Measurements from ENCODE around the gene PWWP2B. TPM values are rescaled to one million over a fixed set of nuclear protein-coding genes. Genes with fewer than 3 reads are reported as not detected.

PWWP2B gene
- total and polyA plus RNA-seq, 2 of the 4 experiments (the other 2 are of a cell fraction), result 1.7 to 2.2 TPM

DNA sequence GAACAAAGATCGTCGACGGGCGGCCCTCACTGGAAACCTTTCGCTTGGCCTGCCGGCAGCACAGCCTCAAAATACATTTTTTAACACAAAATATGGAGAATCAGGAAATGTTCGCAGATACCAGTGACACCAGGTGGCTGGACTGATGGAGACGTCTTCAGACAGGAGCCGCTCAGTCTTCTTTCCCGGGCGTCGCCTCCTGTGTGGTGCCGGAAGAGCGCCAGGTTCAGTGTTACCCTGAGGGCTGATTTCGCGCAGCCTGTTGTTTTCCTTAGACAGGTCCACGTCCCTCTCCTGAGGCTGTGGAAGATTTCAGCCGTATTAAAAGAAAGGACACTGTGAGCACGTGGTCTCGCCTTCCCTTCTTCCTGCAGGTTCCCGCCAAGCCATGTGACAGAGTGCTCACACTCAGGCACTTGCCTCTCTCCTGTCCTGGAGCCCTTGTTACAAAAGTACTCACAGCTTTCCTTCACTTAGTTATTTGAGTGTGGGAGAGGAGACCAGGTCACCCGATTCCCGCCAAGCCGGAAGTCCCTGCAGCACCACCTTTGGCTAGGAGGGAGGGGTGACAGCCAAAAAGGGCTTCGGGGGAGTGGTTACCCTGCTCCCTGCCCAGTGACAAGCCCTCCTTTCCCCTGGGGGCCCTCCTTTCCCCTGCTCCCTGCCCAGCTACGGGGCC lies 21.7 kb upstream of the PWWP2B start:
- Histone ChIP-seq H3K9me1 (ENCODE audit: insufficient read depth, low read length) (no peaks in the 10 kb centered on the region), H3K56ac (ENCODE audit: extremely low read depth, insufficient read depth, low read length) (no peak overlapping the region), H2AK9ac (replicated peaks; ENCODE audit: low read depth, low read length, poor library complexity) (no peak overlapping the region), H2AFZ (replicated peaks; ENCODE audit: low read length, poor library complexity) (no peak overlapping the region), H4K8ac (ENCODE audit: low read depth in 2 of 2, low read length in 2 of 2) (no peak overlapping the region), H3K9ac (ENCODE audit: low read depth, low read length) (no peak overlapping the region), H3K9me3 (ENCODE audit: control insufficient read depth, insufficient read depth, low read length) (no peaks in the 10 kb centered on the region), H2BK5ac (ENCODE audit: low read depth, low read length, poor library complexity, severe bottlenecking) (no peak overlapping the region), H3K27me3 (ENCODE audit: control insufficient read depth, insufficient read depth, low read length) (no peaks in the 10 kb centered on the region), H3K4me1 (ENCODE audit: control insufficient read depth, insufficient read depth, low read length) (no peaks in the 10 kb centered on the region), H3K27ac (ENCODE audit: insufficient read depth, low read length) (no peak overlapping the region), H4K5ac (ENCODE audit: low read depth, low read length) (no peak overlapping the region), H3K23ac (ENCODE audit: low read depth, low read length) (no peak overlapping the region), H2AK5ac (ENCODE audit: low read depth, low read length) (no peak overlapping the region), H3K36me3 (ENCODE audit: control insufficient read depth, insufficient read depth, low read length) (no peaks in the 10 kb centered on the region), H3K4me3 (ENCODE audit: insufficient read depth, low read depth, low read length) (no peak overlapping the region), H3K4me2 (ENCODE audit: low read depth, low read length) (no peak overlapping the region), H3K79me1 (ENCODE audit: low read depth in 1 of 2, low read length in 2 of 2) (no peaks in the 10 kb centered on the region), H3K18ac (ENCODE audit: low read depth, low read length) (no peak overlapping the region), H4K20me1 (ENCODE audit: insufficient read depth, low read length) (no peaks in the 10 kb centered on the region), H4K91ac (ENCODE audit: insufficient read depth, low read depth, low read length) (no peak overlapping the region), H3K4ac (ENCODE audit: low read depth, low read length) (no peak overlapping the region), H2BK15ac (ENCODE audit: low read depth, low read length) (no peak overlapping the region), H2BK120ac (ENCODE audit: low read depth, low read length) (no peak overlapping the region), H3K14ac (replicated peaks; ENCODE audit: low read depth, low read length) (no peak overlapping the region), H2BK20ac (ENCODE audit: low read depth, low read length) (no peak overlapping the region)
- DNase-seq, result no peak
- ATAC-seq (ENCODE audit: low read depth), result no peak; the same call in none of the 2 replicates
- ChIA-PET POLR2A (ENCODE audit: unreplicated experiment) (no interaction called here), CTCF (no interaction called here)
- 89% methylated on average over 8 of the region's 26 CpGs; no CpG with 5 or more reads in 1 of the 2 experiments for WGBS, 2 experiments (ENCODE audit: extremely low coverage in 2 of 2, insufficient read length in 1 of 2)
- intact Hi-C loops (cut with micrococcal nuclease) (no loop called here), dilution Hi-C loops (cut with HindIII; ENCODE audit: low sequenced_read_pairs, unreplicated experiment) (no loop called here), in situ Hi-C loops (cut with MboI; ENCODE audit: low sequenced_read_pairs) (no loop called here)
- TF ChIP-seq, protein P1, sequence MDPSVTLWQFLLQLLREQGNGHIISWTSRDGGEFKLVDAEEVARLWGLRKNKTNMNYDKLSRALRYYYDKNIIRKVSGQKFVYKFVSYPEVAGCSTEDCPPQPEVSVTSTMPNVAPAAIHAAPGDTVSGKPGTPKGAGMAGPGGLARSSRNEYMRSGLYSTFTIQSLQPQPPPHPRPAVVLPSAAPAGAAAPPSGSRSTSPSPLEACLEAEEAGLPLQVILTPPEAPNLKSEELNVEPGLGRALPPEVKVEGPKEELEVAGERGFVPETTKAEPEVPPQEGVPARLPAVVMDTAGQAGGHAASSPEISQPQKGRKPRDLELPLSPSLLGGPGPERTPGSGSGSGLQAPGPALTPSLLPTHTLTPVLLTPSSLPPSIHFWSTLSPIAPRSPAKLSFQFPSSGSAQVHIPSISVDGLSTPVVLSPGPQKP (IDR thresholded peaks at IDR 0.05; ENCODE audit: borderline replicate concordance, low read depth, low read length), result no peak
- TF ChIP-seq SMC3 (IDR thresholded peaks at IDR 0.05; ENCODE audit: low read depth, low read length) (no peak), CEBPB (IDR thresholded peaks at IDR 0.05; ENCODE audit: low read depth, low read length) (no peak), NFE2L2 (IDR thresholded peaks at IDR 0.05; ENCODE audit: low read depth, low read length) (no peak), RCOR1 (IDR thresholded peaks at IDR 0.05; ENCODE audit: insufficient replicate concordance, low read length) (no peak), MAZ (IDR thresholded peaks at IDR 0.05; ENCODE audit: borderline replicate concordance, low read depth, low read length) (no peak), MXI1 (IDR thresholded peaks at IDR 0.05; ENCODE audit: borderline replicate concordance, low read depth, low read length) (no peak), POLR2A (IDR thresholded peaks at IDR 0.05; ENCODE audit: low read depth, low read length) (no peak), RAD21 (IDR thresholded peaks at IDR 0.05; ENCODE audit: low read length) (no peak), CHD1 (IDR thresholded peaks at IDR 0.05; ENCODE audit: low read depth, low read length) (no peak), BHLHE40 (IDR thresholded peaks at IDR 0.05; ENCODE audit: low read depth, low read length) (no peak), FOS (IDR thresholded peaks at IDR 0.05; ENCODE audit: low read depth, low read length) (no peak), MAFK (IDR thresholded peaks at IDR 0.05; ENCODE audit: low read depth, low read length) (no peak), RFX5 (IDR thresholded peaks at IDR 0.05; ENCODE audit: low read depth, low read length) (no peak)
- TF ChIP-seq, protein P2, sequence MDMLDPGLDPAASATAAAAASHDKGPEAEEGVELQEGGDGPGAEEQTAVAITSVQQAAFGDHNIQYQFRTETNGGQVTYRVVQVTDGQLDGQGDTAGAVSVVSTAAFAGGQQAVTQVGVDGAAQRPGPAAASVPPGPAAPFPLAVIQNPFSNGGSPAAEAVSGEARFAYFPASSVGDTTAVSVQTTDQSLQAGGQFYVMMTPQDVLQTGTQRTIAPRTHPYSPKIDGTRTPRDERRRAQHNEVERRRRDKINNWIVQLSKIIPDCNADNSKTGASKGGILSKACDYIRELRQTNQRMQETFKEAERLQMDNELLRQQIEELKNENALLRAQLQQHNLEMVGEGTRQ (IDR thresholded peaks at IDR 0.05; ENCODE audit: low read depth, low read length), result no peak
- TF ChIP-seq, protein P3, sequence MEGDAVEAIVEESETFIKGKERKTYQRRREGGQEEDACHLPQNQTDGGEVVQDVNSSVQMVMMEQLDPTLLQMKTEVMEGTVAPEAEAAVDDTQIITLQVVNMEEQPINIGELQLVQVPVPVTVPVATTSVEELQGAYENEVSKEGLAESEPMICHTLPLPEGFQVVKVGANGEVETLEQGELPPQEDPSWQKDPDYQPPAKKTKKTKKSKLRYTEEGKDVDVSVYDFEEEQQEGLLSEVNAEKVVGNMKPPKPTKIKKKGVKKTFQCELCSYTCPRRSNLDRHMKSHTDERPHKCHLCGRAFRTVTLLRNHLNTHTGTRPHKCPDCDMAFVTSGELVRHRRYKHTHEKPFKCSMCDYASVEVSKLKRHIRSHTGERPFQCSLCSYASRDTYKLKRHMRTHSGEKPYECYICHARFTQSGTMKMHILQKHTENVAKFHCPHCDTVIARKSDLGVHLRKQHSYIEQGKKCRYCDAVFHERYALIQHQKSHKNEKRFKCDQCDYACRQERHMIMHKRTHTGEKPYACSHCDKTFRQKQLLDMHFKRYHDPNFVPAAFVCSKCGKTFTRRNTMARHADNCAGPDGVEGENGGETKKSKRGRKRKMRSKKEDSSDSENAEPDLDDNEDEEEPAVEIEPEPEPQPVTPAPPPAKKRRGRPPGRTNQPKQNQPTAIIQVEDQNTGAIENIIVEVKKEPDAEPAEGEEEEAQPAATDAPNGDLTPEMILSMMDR (conservative IDR thresholded peaks at IDR 0.05; ENCODE audit: low read depth, low read length), result no peak
- BruUV-seq (replicated peaks), result no TSS peak

Measured in IMR-90 (cell line).